ENCODE data around the gene CUEDC2.
"Not testable (repeated sequence)": the region's sequence is repeated elsewhere in the genome, so short reads cannot be mapped to it uniquely, and the experiment has no call there.

CUEDC2 gene

GRCh38 chr10:102462512-102463054, 30.2 kb upstream of the CUEDC2 start:
- H3K4me3 ChIP-seq (ENCODE audit: low read depth, low read length) = no peak overlapping the region
- TF ChIP-seq, protein P1, sequence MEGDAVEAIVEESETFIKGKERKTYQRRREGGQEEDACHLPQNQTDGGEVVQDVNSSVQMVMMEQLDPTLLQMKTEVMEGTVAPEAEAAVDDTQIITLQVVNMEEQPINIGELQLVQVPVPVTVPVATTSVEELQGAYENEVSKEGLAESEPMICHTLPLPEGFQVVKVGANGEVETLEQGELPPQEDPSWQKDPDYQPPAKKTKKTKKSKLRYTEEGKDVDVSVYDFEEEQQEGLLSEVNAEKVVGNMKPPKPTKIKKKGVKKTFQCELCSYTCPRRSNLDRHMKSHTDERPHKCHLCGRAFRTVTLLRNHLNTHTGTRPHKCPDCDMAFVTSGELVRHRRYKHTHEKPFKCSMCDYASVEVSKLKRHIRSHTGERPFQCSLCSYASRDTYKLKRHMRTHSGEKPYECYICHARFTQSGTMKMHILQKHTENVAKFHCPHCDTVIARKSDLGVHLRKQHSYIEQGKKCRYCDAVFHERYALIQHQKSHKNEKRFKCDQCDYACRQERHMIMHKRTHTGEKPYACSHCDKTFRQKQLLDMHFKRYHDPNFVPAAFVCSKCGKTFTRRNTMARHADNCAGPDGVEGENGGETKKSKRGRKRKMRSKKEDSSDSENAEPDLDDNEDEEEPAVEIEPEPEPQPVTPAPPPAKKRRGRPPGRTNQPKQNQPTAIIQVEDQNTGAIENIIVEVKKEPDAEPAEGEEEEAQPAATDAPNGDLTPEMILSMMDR (IDR thresholded peaks at IDR 0.05; ENCODE audit: low read depth, low read length, missing control alignments) = no peak
- no peak for DNase-seq (ENCODE audit: low read depth)
- in situ Hi-C loops (cut with HindIII; ENCODE audit: low sequenced_read_pairs) = no loop called here

DNA sequence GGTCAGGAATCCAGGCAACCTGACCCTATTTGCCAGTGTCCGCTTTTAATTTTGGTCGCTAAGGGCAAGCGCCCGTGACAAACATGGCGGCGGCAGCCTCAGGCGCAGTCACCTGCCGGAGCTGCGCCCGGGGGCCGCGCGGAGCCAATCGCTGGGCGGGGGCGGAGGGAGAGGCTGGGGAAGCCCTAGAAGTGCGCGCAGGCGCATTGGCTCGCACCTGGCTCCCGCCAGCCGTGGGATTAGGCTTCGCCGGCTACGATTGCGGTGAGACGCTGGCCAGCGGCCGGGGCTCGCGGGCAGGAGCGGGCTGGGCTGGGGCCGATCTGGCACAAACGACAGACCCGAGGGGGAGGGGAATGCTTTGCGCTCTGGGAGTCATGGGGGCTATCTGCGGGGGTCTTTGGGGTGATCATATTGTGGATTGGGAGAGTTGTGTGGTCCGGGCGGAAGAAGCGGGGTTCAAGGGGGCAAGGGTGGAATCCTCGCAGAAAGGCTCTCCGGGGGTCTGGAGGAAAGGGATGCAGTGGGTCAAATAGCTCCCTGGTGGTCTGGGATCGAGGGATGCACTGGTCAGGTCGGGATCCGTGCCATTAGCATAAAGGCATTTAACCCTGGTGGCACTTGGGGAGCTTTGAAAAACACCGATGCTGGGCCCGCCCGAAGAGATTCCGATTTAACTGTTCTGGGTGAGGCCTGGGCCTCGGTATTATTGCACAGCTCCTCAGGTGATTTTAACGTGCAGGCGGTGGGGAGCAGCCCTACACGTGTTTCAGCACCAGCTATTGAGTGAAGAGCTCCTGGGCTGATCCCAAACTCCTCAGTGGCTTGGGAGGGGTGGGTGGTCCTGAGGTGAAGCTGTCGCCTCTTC, 29.0 kb upstream of the CUEDC2 start:
- in situ Hi-C loops (cut with HindIII; ENCODE audit: low sequenced_read_pairs) = no loop called here
- DNase-seq (ENCODE audit: low read depth) = peak; percentile 64
- H3K4me3 ChIP-seq (ENCODE audit: low read depth, low read length) = peak overlapping the region; percentile 49
- TF ChIP-seq, protein P1 (IDR thresholded peaks at IDR 0.05; ENCODE audit: low read depth, low read length, missing control alignments) = no peak

DNA sequence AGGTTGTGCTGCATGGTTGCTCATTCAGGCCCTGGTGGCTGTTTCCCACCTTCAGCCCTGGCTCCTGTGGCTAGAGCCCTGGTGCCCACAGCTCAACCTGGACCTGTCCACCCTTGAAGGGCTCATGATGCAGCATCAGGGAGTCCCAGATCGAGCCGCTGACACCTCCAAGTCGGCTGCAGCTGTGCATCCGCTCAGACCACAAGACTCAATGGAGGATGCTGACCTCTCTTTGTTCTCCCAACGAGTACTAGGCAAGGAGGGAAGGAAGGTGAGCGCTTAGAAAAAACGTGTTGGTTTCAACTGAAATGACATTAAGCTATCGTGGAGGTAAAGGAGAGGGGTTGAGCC, 28.4 kb upstream of the CUEDC2 start:
- TF ChIP-seq, protein P1 (IDR thresholded peaks at IDR 0.05; ENCODE audit: low read depth, low read length, missing control alignments) = no peak
- in situ Hi-C loops (cut with HindIII; ENCODE audit: low sequenced_read_pairs) = no loop called here
- peak overlapping the region; percentile 49 for H3K4me3 ChIP-seq (ENCODE audit: low read depth, low read length)
- DNase-seq (ENCODE audit: low read depth) = no peak

GRCh38 chr10:102458656-102459055, 26.3 kb upstream of the CUEDC2 start:
- DNase-seq (ENCODE audit: low read depth) = no peak
- in situ Hi-C loops (cut with HindIII; ENCODE audit: low sequenced_read_pairs) = no loop called here
- TF ChIP-seq, protein P1 (IDR thresholded peaks at IDR 0.05; ENCODE audit: low read depth, low read length, missing control alignments) = no peak
- H3K4me3 ChIP-seq (ENCODE audit: low read depth, low read length) = no peak overlapping the region

DNA sequence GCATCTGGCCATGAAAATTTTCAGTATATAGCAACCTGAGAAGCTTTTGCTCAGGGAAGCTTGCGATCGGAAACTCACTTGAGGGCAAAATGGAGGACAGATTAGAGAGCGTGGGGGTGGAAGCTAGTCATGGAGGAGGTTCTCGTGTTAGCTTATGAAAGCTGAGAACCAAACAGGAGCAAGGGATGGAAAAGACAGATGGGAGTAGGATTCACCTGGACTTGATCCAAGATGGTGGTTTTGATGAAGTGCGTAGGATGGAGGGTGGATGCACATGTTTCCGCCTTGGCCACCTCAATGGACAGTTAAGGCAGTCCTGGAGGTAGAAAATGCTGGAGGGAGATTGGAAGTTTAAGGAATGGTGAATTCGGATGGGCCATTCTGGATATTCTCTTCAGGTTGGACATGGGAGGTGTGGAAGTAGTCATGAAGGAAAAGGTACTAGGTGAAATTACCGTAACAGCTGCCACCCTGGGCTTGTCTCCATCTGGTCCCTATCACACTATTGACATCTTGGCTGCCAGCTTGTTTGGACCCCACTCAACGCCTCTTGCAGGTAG, 25.3 kb upstream of the CUEDC2 start:
- DNase-seq (ENCODE audit: low read depth) = no peak
- TF ChIP-seq, protein P1 (IDR thresholded peaks at IDR 0.05; ENCODE audit: low read depth, low read length, missing control alignments) = no peak
- no peak overlapping the region for H3K4me3 ChIP-seq (ENCODE audit: low read depth, low read length)
- in situ Hi-C loops (cut with HindIII; ENCODE audit: low sequenced_read_pairs) = no loop called here

GRCh38 chr10:102455893-102456471, 23.6 kb upstream of the CUEDC2 start:
- no peak overlapping the region for H3K4me3 ChIP-seq (ENCODE audit: low read depth, low read length)
- in situ Hi-C loops (cut with HindIII; ENCODE audit: low sequenced_read_pairs) = no loop called here
- TF ChIP-seq, protein P1 (IDR thresholded peaks at IDR 0.05; ENCODE audit: low read depth, low read length, missing control alignments) = no peak
- peak; percentile 38 for DNase-seq (ENCODE audit: low read depth)

GRCh38 chr10:102454662-102455487, 22.5 kb upstream of the CUEDC2 start:
- in situ Hi-C loops (cut with HindIII; ENCODE audit: low sequenced_read_pairs); H3K4me3 ChIP-seq (ENCODE audit: low read depth, low read length); DNase-seq (ENCODE audit: low read depth): not testable (repeated sequence)

Data from astrocyte of the cerebellum (primary cell).